Muscle of arm (tissue), 12 donors: ENCODE measurements around the gene LRRC47. TPM values are rescaled to one million over a fixed set of nuclear protein-coding genes. Genes with fewer than 3 reads are reported as not detected.

Source experiments
- DNase-seq: peaks from one replicate; pipeline ENCODE4 v3.0.0-alpha.2; 2013
- polyA plus RNA-seq, 12 donors: library from polyadenylated mRNA; unstranded; fragments of 120-200 nt; gene quantifications; one replicate each; pipeline ENCODE4 v1.2.1, GENCODE V29; 2013; ENCODE audit not compliant: insufficient read length in 12 of 12

The LRRC47 gene
- polyA plus RNA-seq, 12 donors = 19.7 to 56.4 (median 50.1) TPM; not detected in 1

GRCh38 chr1:3788756-3789420, 7.4 kb downstream of the LRRC47 start:
- DNase-seq = no peak

GRCh38 chr1:3787745-3788605, 8.3 kb downstream of the LRRC47 start:
- DNase-seq = no peak

- DNase-seq = no peak
Measured at GRCh38 chr1:3787349-3787715, 9.0 kb downstream of the LRRC47 start.

- no peak for DNase-seq
Measured at GRCh38 chr1:3786468-3787348, 9.6 kb downstream of the LRRC47 start.

- DNase-seq = no peak
Measured at GRCh38 chr1:3785456-3786157, 10.7 kb downstream of the LRRC47 start.

- no peak for DNase-seq
Measured at GRCh38 chr1:3785045-3785444, 11.3 kb downstream of the LRRC47 start.

- no peak for DNase-seq
Measured at GRCh38 chr1:3783651-3784474, 12.4 kb downstream of the LRRC47 start.

GRCh38 chr1:3780901-3781300, 15.4 kb downstream of the LRRC47 start:
- DNase-seq = no peak

- no peak for DNase-seq
Measured at GRCh38 chr1:3779912-3780416, 16.3 kb downstream of the LRRC47 start.

GRCh38 chr1:3779265-3779911, 16.9 kb downstream of the LRRC47 start:
- no peak for DNase-seq

- DNase-seq = no peak
Measured at GRCh38 chr1:3778590-3779264, 17.6 kb downstream of the LRRC47 start.

GRCh38 chr1:3777647-3778589, 18.4 kb downstream of the LRRC47 start:
- no peak for DNase-seq

GRCh38 chr1:3777078-3777547, 19.2 kb downstream of the LRRC47 start:
- DNase-seq = no peak

- DNase-seq = no peak
Measured at GRCh38 chr1:3776231-3776961, 19.9 kb downstream of the LRRC47 start.

GRCh38 chr1:3775490-3776230, 20.6 kb downstream of the LRRC47 start:
- no peak for DNase-seq

GRCh38 chr1:3774946-3775489, 21.3 kb downstream of the LRRC47 start:
- DNase-seq = no peak
